HCT116 (cell line): ENCODE results near the gene CA4. TPM values are rescaled to one million over a fixed set of nuclear protein-coding genes. Genes with fewer than 3 reads are reported as not detected.

Source experiments
- ATAC-seq: fragments of 200-7000 bp; cut with Tn5 transposase; 2 replicates; pipeline ENCODE4 v1.9.1; 2020; ENCODE audit warnings: mild to moderate bottlenecking, moderate library complexity
- BruUV-seq: library from RNA; stranded (reverse); fragments of 400-500 nt; replicated peaks from 2 replicates; lab custom pipeline; 2021; lab: Mats Ljungman, UMichigan
- CTCF ChIA-PET: fragments of 300-600 bp; sonication (Branson Sonifier 250); formaldehyde crosslinking; loops from one replicate; lab custom pipeline; 2021; ENCODE audit warnings: antibody characterized with exemption; lab: Charles Lee
- POLR2A ChIA-PET: fragments of 300-600, 350-600 bp; sonication (Branson Sonifier 250); formaldehyde crosslinking; loops from one replicate; lab custom pipeline; 2021; ENCODE audit warnings: antibody characterized with exemption; lab: Charles Lee
- RAD21 ChIA-PET, 2 experiments: fragments of 300-600 bp; sonication (Branson Sonifier 250); formaldehyde crosslinking; loops; one replicate each; lab custom pipeline; 2023; ENCODE audit warnings: low total read pairs in 2 of 2; ENCODE audit not compliant: uncharacterized antibody in 2 of 2, unreplicated experiment in 2 of 2, low non-redundant PET in 1 of 2; lab: Charles Lee
- DNase-seq: peaks from one replicate; pipeline ENCODE4 v3.0.0-alpha.2; 2010; ENCODE audit warnings: low read depth, low spot score
- H2AFZ ChIP-seq: fragments of 200-600 bp; shearing (Covaris generic), sonication (generic); 2 replicates; pipeline ENCODE4 v1.6.1; 2017; ENCODE audit warnings: low read depth, mixed run types, mixed read lengths, antibody characterized with exemption, low read length; ENCODE audit not compliant: poor library complexity, severe bottlenecking
- H3K27ac ChIP-seq: 2 replicates; pipeline ENCODE4 v1.5.1; 2012; ENCODE audit warnings: low read depth, low read length
- H3K27me3 ChIP-seq: fragments of 200-600 bp; sonication (generic); 2 replicates; pipeline ENCODE4 v1.6.1; 2016; ENCODE audit warnings: mixed run types, low read length, mixed read lengths; ENCODE audit not compliant: insufficient read depth
- H3K36me3 ChIP-seq, 2 experiments: fragments of 200-500 bp in 1 of 2; fragments of 200-600 bp in 1 of 2; sonication (Bioruptor generic) in 1 of 2; sonication (generic) in 1 of 2; 2 replicates each; pipeline versions ENCODE4 v1.5.1 to v1.6.1; 2014 to 2016; ENCODE audit warnings: low read length in 2 of 2, inconsistent platforms in 1 of 2, mixed read lengths in 1 of 2, mixed run types in 1 of 2; ENCODE audit not compliant: insufficient read depth in 2 of 2, control insufficient read depth in 1 of 2
- H3K4me1 ChIP-seq, 2 experiments: fragments of 200-600 bp in 1 of 2; sonication (generic) in 1 of 2; 2 replicates each; pipeline versions ENCODE4 v1.5.1 to v1.6.1; 2012 to 2017; ENCODE audit warnings: low read length in 2 of 2, inconsistent platforms in 1 of 2, mild to moderate bottlenecking in 1 of 2, mixed read lengths in 1 of 2, mixed run types in 1 of 2, moderate library complexity in 1 of 2; ENCODE audit not compliant: insufficient read depth in 2 of 2, control insufficient read depth in 1 of 2
- H3K4me2 ChIP-seq: fragments of 200-600 bp; sonication (generic); 2 replicates; pipeline ENCODE4 v1.6.1; 2017; ENCODE audit warnings: mixed run types, low read length, mixed read lengths
- H3K4me3 ChIP-seq, 2 experiments: fragments of 200-600 bp in 1 of 2; sonication (generic) in 1 of 2; replicated peaks in 1 of 2; 2 replicates each; pipeline ENCODE4 v1.5.1; 2011 to 2016; ENCODE audit warnings: low read length in 2 of 2, control low read depth in 1 of 2, low read depth in 1 of 2, mild to moderate bottlenecking in 1 of 2, mixed read lengths in 1 of 2, mixed run types in 1 of 2
- H3K79me2 ChIP-seq: fragments of 200-600 bp; sonication (generic); 2 replicates; pipeline ENCODE4 v1.6.1; 2017; ENCODE audit warnings: mild to moderate bottlenecking, mixed run types, low read length, moderate library complexity, mixed read lengths; ENCODE audit not compliant: insufficient read depth
- H3K9ac ChIP-seq: fragments of 200-600 bp; sonication (generic); 2 replicates; pipeline ENCODE4 v1.6.1; 2016; ENCODE audit warnings: low read length, mixed read lengths
- H3K9me2 ChIP-seq: fragments of 200-600 bp; sonication (generic), shearing (Covaris generic); 2 replicates; pipeline ENCODE4 v1.6.1; 2017; ENCODE audit warnings: mixed run types, mild to moderate bottlenecking, moderate library complexity; ENCODE audit not compliant: insufficient read depth
- H3K9me3 ChIP-seq, 2 experiments: fragments of 200-500 bp in 1 of 2; fragments of 200-600 bp in 1 of 2; sonication (Bioruptor generic) in 1 of 2; sonication (generic) in 1 of 2; 2 replicates each; pipeline ENCODE4 v1.6.1; 2014 to 2017; ENCODE audit warnings: low read length in 2 of 2, mixed read lengths in 2 of 2, inconsistent platforms in 1 of 2, low read depth in 1 of 2, mild to moderate bottlenecking in 1 of 2, mixed run types in 1 of 2, moderate library complexity in 1 of 2; ENCODE audit not compliant: control insufficient read depth in 1 of 2, insufficient read depth in 1 of 2
- H4K20me1 ChIP-seq: fragments of 200-600 bp; sonication (generic), shearing (Covaris generic); 2 replicates; pipeline ENCODE4 v1.6.1; 2017; ENCODE audit warnings: mixed run types, mild to moderate bottlenecking, moderate library complexity; ENCODE audit not compliant: insufficient read depth
- CBX3 ChIP-seq: IDR thresholded peaks from 2 replicates; pipeline ENCODE4 v1.6.1; 2012; ENCODE audit warnings: low read depth
- EGR1 ChIP-seq: IDR thresholded peaks from 2 replicates; pipeline ENCODE4 v1.6.1; 2012; ENCODE audit warnings: low read depth
- ELF1 ChIP-seq: IDR thresholded peaks from 2 replicates; pipeline ENCODE4 v1.6.1; 2012; ENCODE audit warnings: low read depth, borderline replicate concordance
- EZH2 ChIP-seq: fragments of 200-600 bp; sonication (generic); IDR thresholded peaks from 2 replicates; pipeline ENCODE4 v1.6.1; 2017; ENCODE audit warnings: antibody characterized with exemption, mixed run types
- FOSL1 ChIP-seq: IDR thresholded peaks from 2 replicates; pipeline ENCODE4 v1.6.1; 2012; ENCODE audit warnings: low read depth
- JUND ChIP-seq: IDR thresholded peaks from 2 replicates; pipeline ENCODE4 v1.6.1; 2012
- POLR2A ChIP-seq: IDR thresholded peaks from 2 replicates; pipeline ENCODE4 v1.7.0; 2011; ENCODE audit warnings: borderline replicate concordance; ENCODE audit not compliant: insufficient read depth, insufficient read length; ENCODE audit errors: extremely low read depth
- POLR2AphosphoS5 ChIP-seq: IDR thresholded peaks from 2 replicates; pipeline ENCODE4 v1.6.1; 2011; ENCODE audit warnings: mild to moderate bottlenecking, low read depth, low read length, moderate library complexity
- RAD21 ChIP-seq: IDR thresholded peaks from 2 replicates; pipeline ENCODE4 v1.6.1; 2012; ENCODE audit warnings: low read depth, mild to moderate bottlenecking
- SIN3A ChIP-seq: IDR thresholded peaks from 2 replicates; pipeline ENCODE4 v1.6.1; 2012; ENCODE audit warnings: low read depth
- SRF ChIP-seq: IDR thresholded peaks from 2 replicates; pipeline ENCODE4 v1.6.1; 2012; ENCODE audit warnings: low read depth
- YY1 ChIP-seq: IDR thresholded peaks from 2 replicates; pipeline ENCODE4 v1.6.1; 2011; ENCODE audit warnings: low read length, low read depth, moderate library complexity, mild to moderate bottlenecking; ENCODE audit not compliant: insufficient replicate concordance; ENCODE audit errors: extremely low read depth
- intact Hi-C: fragments of 100-400 bp; cut with micrococcal nuclease; formaldehyde crosslinking; loops from 2 replicates; pipeline ENCODE4 v1.10.0; 2022
- total RNA-seq: library from RNA; stranded (reverse); gene quantifications from one replicate; pipeline ENCODE4 v1.2.1, GENCODE V29; 2021; ENCODE audit not compliant: unreplicated experiment
- TF ChIP-seq, protein P1 (sequence below): IDR thresholded peaks from 2 replicates; pipeline ENCODE4 v1.6.1; 2011; ENCODE audit warnings: mild to moderate bottlenecking, low read length, moderate library complexity; ENCODE audit not compliant: insufficient replicate concordance; ENCODE audit errors: extremely low read depth
- TF ChIP-seq, protein P2 (sequence below): IDR thresholded peaks from 2 replicates; pipeline ENCODE4 v1.6.1; 2012; ENCODE audit warnings: low read depth
- TF ChIP-seq, protein P3 (sequence below), 3 experiments: fragments of 200-600 bp in 1 of 3; sonication (generic) in 1 of 3; IDR thresholded peaks in 2 of 3; conservative IDR thresholded peaks in 1 of 3; 2 replicates each; pipeline ENCODE4 v1.5.1; 2012 to 2017; ENCODE audit warnings: low read depth in 2 of 3, low read length in 2 of 3, antibody characterized with exemption in 1 of 3, borderline replicate concordance in 1 of 3, control low read depth in 1 of 3, mild to moderate bottlenecking in 1 of 3, mixed read lengths in 1 of 3, mixed run types in 1 of 3, moderate library complexity in 1 of 3; ENCODE audit not compliant: insufficient read depth in 1 of 3
- TF ChIP-seq, protein P4 (sequence below): IDR thresholded peaks from 2 replicates; pipeline ENCODE4 v1.6.1; 2012
- TF ChIP-seq, protein P5 (sequence below): IDR thresholded peaks from 2 replicates; pipeline ENCODE4 v1.6.1; 2012

CA4 gene
- total RNA-seq, 1 experiment from 2014 or later = 0.20 TPM

DNA sequence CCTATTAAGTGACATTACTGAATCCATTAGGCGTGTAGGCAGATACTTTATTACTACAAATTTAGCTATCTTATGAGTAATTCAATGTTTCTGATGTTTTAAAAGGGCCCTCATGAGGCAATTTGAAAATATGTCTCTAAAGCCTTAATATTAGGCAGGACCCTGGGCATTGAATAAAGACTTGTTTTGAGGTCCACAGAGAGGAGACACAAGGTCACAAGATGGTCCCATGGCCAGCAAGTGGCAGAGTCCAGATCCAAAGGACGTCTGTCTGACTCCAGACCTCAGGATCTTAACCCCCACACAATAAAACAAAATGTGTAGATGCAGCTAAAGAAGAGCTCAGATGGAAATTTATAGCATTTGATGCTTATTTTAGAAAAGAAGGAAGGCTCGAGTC lies 39.2 kb upstream of the CA4 start:
- ChIA-PET RAD21 (no interaction called here), CTCF (no interaction called here), POLR2A (interaction anchor here (0.7 kb wide), 1 partner anchor 607 kb away, joined by 3 read pairs; no protein-coding TSS in a partner anchor)
- Histone ChIP-seq H3K4me1 (no peaks in the 10 kb centered on the region), H3K27ac (no peak overlapping the region), H3K4me2 (no peak overlapping the region), H3K9me2 (no peaks in the 10 kb centered on the region), H4K20me1 (no peaks in the 10 kb centered on the region), H3K9me3 (no peaks in the 10 kb centered on the region), H3K36me3 (no peaks in the 10 kb centered on the region), H3K79me2 (no peaks in the 10 kb centered on the region), H3K27me3 (no peaks in the 10 kb centered on the region), H3K9ac (no peak overlapping the region), H2AFZ (no peak overlapping the region), H3K4me3 (no peak overlapping the region)
- no peak for TF ChIP-seq CBX3
- TF ChIP-seq SRF = no peak
- no peak for TF ChIP-seq EZH2
- TF ChIP-seq FOSL1 = no peak
- TF ChIP-seq, protein P1, sequence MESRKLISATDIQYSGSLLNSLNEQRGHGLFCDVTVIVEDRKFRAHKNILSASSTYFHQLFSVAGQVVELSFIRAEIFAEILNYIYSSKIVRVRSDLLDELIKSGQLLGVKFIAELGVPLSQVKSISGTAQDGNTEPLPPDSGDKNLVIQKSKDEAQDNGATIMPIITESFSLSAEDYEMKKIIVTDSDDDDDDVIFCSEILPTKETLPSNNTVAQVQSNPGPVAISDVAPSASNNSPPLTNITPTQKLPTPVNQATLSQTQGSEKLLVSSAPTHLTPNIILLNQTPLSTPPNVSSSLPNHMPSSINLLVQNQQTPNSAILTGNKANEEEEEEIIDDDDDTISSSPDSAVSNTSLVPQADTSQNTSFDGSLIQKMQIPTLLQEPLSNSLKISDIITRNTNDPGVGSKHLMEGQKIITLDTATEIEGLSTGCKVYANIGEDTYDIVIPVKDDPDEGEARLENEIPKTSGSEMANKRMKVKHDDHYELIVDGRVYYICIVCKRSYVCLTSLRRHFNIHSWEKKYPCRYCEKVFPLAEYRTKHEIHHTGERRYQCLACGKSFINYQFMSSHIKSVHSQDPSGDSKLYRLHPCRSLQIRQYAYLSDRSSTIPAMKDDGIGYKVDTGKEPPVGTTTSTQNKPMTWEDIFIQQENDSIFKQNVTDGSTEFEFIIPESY = no peak
- TF ChIP-seq POLR2A = no peak
- TF ChIP-seq, protein P2, sequence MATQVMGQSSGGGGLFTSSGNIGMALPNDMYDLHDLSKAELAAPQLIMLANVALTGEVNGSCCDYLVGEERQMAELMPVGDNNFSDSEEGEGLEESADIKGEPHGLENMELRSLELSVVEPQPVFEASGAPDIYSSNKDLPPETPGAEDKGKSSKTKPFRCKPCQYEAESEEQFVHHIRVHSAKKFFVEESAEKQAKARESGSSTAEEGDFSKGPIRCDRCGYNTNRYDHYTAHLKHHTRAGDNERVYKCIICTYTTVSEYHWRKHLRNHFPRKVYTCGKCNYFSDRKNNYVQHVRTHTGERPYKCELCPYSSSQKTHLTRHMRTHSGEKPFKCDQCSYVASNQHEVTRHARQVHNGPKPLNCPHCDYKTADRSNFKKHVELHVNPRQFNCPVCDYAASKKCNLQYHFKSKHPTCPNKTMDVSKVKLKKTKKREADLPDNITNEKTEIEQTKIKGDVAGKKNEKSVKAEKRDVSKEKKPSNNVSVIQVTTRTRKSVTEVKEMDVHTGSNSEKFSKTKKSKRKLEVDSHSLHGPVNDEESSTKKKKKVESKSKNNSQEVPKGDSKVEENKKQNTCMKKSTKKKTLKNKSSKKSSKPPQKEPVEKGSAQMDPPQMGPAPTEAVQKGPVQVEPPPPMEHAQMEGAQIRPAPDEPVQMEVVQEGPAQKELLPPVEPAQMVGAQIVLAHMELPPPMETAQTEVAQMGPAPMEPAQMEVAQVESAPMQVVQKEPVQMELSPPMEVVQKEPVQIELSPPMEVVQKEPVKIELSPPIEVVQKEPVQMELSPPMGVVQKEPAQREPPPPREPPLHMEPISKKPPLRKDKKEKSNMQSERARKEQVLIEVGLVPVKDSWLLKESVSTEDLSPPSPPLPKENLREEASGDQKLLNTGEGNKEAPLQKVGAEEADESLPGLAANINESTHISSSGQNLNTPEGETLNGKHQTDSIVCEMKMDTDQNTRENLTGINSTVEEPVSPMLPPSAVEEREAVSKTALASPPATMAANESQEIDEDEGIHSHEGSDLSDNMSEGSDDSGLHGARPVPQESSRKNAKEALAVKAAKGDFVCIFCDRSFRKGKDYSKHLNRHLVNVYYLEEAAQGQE = no peak
- no peak for TF ChIP-seq RAD21
- TF ChIP-seq ELF1 = no peak
- TF ChIP-seq, protein P3, sequence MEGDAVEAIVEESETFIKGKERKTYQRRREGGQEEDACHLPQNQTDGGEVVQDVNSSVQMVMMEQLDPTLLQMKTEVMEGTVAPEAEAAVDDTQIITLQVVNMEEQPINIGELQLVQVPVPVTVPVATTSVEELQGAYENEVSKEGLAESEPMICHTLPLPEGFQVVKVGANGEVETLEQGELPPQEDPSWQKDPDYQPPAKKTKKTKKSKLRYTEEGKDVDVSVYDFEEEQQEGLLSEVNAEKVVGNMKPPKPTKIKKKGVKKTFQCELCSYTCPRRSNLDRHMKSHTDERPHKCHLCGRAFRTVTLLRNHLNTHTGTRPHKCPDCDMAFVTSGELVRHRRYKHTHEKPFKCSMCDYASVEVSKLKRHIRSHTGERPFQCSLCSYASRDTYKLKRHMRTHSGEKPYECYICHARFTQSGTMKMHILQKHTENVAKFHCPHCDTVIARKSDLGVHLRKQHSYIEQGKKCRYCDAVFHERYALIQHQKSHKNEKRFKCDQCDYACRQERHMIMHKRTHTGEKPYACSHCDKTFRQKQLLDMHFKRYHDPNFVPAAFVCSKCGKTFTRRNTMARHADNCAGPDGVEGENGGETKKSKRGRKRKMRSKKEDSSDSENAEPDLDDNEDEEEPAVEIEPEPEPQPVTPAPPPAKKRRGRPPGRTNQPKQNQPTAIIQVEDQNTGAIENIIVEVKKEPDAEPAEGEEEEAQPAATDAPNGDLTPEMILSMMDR (IDR thresholded peaks at IDR 0.05 in 2 of 3, conservative IDR thresholded peaks at IDR 0.05 in 1 of 3; ENCODE audit: borderline replicate concordance in 1 of 3, insufficient read depth in 1 of 3, low read depth in 2 of 3, low read length in 2 of 3) = no peak
- TF ChIP-seq, protein P4, sequence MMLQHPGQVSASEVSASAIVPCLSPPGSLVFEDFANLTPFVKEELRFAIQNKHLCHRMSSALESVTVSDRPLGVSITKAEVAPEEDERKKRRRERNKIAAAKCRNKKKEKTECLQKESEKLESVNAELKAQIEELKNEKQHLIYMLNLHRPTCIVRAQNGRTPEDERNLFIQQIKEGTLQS = no peak
- TF ChIP-seq SIN3A = no peak
- TF ChIP-seq POLR2AphosphoS5 = no peak
- TF ChIP-seq EGR1 = no peak
- TF ChIP-seq, protein P5, sequence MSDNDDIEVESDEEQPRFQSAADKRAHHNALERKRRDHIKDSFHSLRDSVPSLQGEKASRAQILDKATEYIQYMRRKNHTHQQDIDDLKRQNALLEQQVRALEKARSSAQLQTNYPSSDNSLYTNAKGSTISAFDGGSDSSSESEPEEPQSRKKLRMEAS = no peak
- TF ChIP-seq JUND = no peak
- TF ChIP-seq YY1 = no peak
- no TSS peak for BruUV-seq
- ATAC-seq (no peak), DNase-seq (no peak)
- intact Hi-C loops = no loop called here
